ENCODE data around the gene CHD5.

CHD5 gene

DNA sequence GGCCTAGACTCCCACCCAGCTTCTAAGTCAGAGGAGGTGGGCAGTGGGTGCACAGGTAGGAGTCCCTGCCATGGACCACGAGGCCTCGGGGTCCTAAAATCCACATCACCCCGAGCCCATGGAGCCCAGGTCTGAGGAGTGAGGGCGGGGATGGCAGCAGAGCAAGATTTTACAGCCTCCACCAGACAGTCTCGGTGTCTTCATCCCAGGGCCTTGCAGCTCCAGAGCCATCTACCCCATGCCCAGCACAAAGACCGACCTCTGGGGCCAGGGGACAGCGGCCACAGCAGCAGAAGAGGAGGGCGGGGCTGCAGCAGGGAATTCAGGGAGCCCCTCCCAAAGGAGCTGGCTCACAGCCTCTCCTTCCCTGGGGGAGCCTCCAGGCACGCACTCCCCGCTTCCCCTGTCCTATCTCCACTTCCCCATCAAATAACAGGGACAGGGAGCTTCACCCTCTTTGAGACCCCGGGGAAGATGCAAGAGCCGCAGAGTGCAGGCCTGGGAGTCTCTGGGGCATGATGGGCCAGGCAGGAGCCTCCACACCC, 14.6 kb downstream of the CHD5 start:
- no peak overlapping the region for H3K14ac ChIP-seq (ENCODE audit: low read length in 2 of 2)

DNA sequence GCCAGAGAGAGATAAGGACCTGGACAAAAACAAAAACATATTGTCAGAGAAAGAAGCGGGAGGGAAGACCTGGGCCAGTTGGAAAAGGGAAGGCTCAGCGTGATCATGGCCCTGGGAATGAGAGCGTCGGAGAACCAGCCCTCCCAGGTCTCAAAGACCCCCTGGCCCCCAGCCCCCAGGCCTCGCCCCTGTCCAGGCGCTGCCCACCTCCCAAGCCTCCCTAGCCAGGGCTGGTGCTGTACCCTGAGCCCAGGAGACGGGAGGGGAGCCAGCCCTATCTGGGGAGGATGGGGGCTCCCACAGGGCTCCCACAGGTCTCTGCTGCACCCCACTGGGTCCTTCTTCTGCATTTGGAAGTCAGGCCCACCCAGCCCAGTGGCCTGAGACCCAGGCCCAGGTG, 15.1 kb downstream of the CHD5 start:
- no peak overlapping the region for H3K4ac ChIP-seq (ENCODE audit: low read depth in 1 of 2, low read length in 2 of 2)
- no peaks in the 10 kb centered on the region for H3K36me3 ChIP-seq (ENCODE audit: control insufficient read depth in 1 of 2, insufficient read depth in 2 of 2, low read depth in 1 of 2, low read length in 2 of 2)
- no peak overlapping the region for H2BK5ac ChIP-seq (ENCODE audit: low read depth, low read length, poor library complexity, severe bottlenecking)
- H3K14ac ChIP-seq (ENCODE audit: low read length in 2 of 2), result no peak overlapping the region
- no peak overlapping the region for H3K4me2 ChIP-seq (ENCODE audit: low read length, poor library complexity, severe bottlenecking)
- DNase-seq, result no peak
- no peak overlapping the region for H4K8ac ChIP-seq (ENCODE audit: low read length)
- H2BK15ac ChIP-seq (ENCODE audit: low read depth, poor library complexity, severe bottlenecking), result no peak overlapping the region
- H3K4me1 ChIP-seq (ENCODE audit: control insufficient read depth, insufficient read depth, low read depth, low read length), result peaks cover 2% of the 10 kb centered on the region
- no peak overlapping the region for H3K27ac ChIP-seq (ENCODE audit: low read length, poor library complexity, severe bottlenecking)
- no peak overlapping the region for H3K23ac ChIP-seq (ENCODE audit: low read length in 2 of 2)
- H2AK5ac ChIP-seq (ENCODE audit: low read length, severe bottlenecking), result no peak overlapping the region
- H3K79me1 ChIP-seq (replicated peaks; ENCODE audit: low read length, poor library complexity, severe bottlenecking), result no peaks in the 10 kb centered on the region
- H3K27me3 ChIP-seq (ENCODE audit: control insufficient read depth in 1 of 2, insufficient read depth in 1 of 2, low read length in 2 of 2), result peaks cover 65 to 80% of the 10 kb centered on the region in 2 experiments
- H2AFZ ChIP-seq (ENCODE audit: low read depth, low read length), result no peak overlapping the region
- H3K18ac ChIP-seq (ENCODE audit: low read depth in 1 of 2, low read length in 2 of 2), result no peak overlapping the region
- 83% methylated on average over 7 of the region's 7 CpGs for WGBS
- H3K4me3 ChIP-seq (ENCODE audit: insufficient read depth in 1 of 2, low read depth in 1 of 2, low read length in 2 of 2), result no peak overlapping the region
- H3K9ac ChIP-seq (ENCODE audit: low read length), result no peak overlapping the region
- no peak overlapping the region for H2BK12ac ChIP-seq (ENCODE audit: low read length in 2 of 2)
- H4K91ac ChIP-seq (ENCODE audit: low read length), result no peak overlapping the region
- H2BK120ac ChIP-seq (ENCODE audit: low read depth, low read length), result no peak overlapping the region
- H3K9me3 ChIP-seq (ENCODE audit: control insufficient read depth, low read length), result no peaks in the 10 kb centered on the region

More for the DNA sequence above, 14.6 kb downstream of the CHD5 start:
- Histone ChIP-seq H3K9ac (ENCODE audit: low read length) (no peak overlapping the region), H3K4me1 (ENCODE audit: control insufficient read depth, insufficient read depth, low read depth, low read length) (peaks cover 2% of the 10 kb centered on the region), H2AK5ac (ENCODE audit: low read length, severe bottlenecking) (no peak overlapping the region), H3K4me3 (ENCODE audit: insufficient read depth in 1 of 2, low read depth in 1 of 2, low read length in 2 of 2) (no peak overlapping the region), H3K27me3 (ENCODE audit: control insufficient read depth in 1 of 2, insufficient read depth in 1 of 2, low read length in 2 of 2) (peaks cover 64 to 82% of the 10 kb centered on the region in 2 experiments), H3K18ac (ENCODE audit: low read depth in 1 of 2, low read length in 2 of 2) (no peak overlapping the region), H2BK12ac (ENCODE audit: low read length in 2 of 2) (no peak overlapping the region), H2BK5ac (ENCODE audit: low read depth, low read length, poor library complexity, severe bottlenecking) (no peak overlapping the region), H3K79me1 (replicated peaks; ENCODE audit: low read length, poor library complexity, severe bottlenecking) (no peaks in the 10 kb centered on the region), H3K9me3 (ENCODE audit: control insufficient read depth, low read length) (no peaks in the 10 kb centered on the region), H3K36me3 (ENCODE audit: control insufficient read depth in 1 of 2, insufficient read depth in 2 of 2, low read depth in 1 of 2, low read length in 2 of 2) (no peaks in the 10 kb centered on the region), H3K4ac (ENCODE audit: low read depth in 1 of 2, low read length in 2 of 2) (no peak overlapping the region), H4K91ac (ENCODE audit: low read length) (no peak overlapping the region), H3K23ac (ENCODE audit: low read length in 2 of 2) (no peak overlapping the region), H3K27ac (ENCODE audit: low read length, poor library complexity, severe bottlenecking) (no peak overlapping the region), H4K8ac (ENCODE audit: low read length) (no peak overlapping the region), H2BK120ac (ENCODE audit: low read depth, low read length) (no peak overlapping the region), H2BK15ac (ENCODE audit: low read depth, poor library complexity, severe bottlenecking) (no peak overlapping the region), H3K4me2 (ENCODE audit: low read length, poor library complexity, severe bottlenecking) (no peak overlapping the region), H2AFZ (ENCODE audit: low read depth, low read length) (no peak overlapping the region)
- WGBS, result 70% methylated on average over 12 of the region's 12 CpGs
- DNase-seq, result no peak

- H3K4ac ChIP-seq (ENCODE audit: low read depth in 1 of 2, low read length in 2 of 2), result no peak overlapping the region
- no peaks in the 10 kb centered on the region for H3K36me3 ChIP-seq (ENCODE audit: control insufficient read depth in 1 of 2, insufficient read depth in 2 of 2, low read depth in 1 of 2, low read length in 2 of 2)
- peaks cover 66 to 78% of the 10 kb centered on the region in 2 experiments for H3K27me3 ChIP-seq (ENCODE audit: control insufficient read depth in 1 of 2, insufficient read depth in 1 of 2, low read length in 2 of 2)
- H3K9me3 ChIP-seq (ENCODE audit: control insufficient read depth, low read length), result no peaks in the 10 kb centered on the region
- H3K27ac ChIP-seq (ENCODE audit: low read length, poor library complexity, severe bottlenecking), result no peak overlapping the region
- no peak overlapping the region for H2AK5ac ChIP-seq (ENCODE audit: low read length, severe bottlenecking)
- 86% methylated on average over 19 of the region's 19 CpGs for WGBS
- DNase-seq, result no peak
- H2BK120ac ChIP-seq (ENCODE audit: low read depth, low read length), result no peak overlapping the region
- peaks cover 2% of the 10 kb centered on the region for H3K4me1 ChIP-seq (ENCODE audit: control insufficient read depth, insufficient read depth, low read depth, low read length)
- no peak overlapping the region for H4K91ac ChIP-seq (ENCODE audit: low read length)
- H2BK5ac ChIP-seq (ENCODE audit: low read depth, low read length, poor library complexity, severe bottlenecking), result no peak overlapping the region
- no peak overlapping the region for H3K4me3 ChIP-seq (ENCODE audit: insufficient read depth in 1 of 2, low read depth in 1 of 2, low read length in 2 of 2)
- H3K79me1 ChIP-seq (replicated peaks; ENCODE audit: low read length, poor library complexity, severe bottlenecking), result no peaks in the 10 kb centered on the region
- no peak overlapping the region for H3K4me2 ChIP-seq (ENCODE audit: low read length, poor library complexity, severe bottlenecking)
- no peak overlapping the region for H3K14ac ChIP-seq (ENCODE audit: low read length in 2 of 2)
- H3K18ac ChIP-seq (ENCODE audit: low read depth in 1 of 2, low read length in 2 of 2), result no peak overlapping the region
- no peak overlapping the region for H3K23ac ChIP-seq (ENCODE audit: low read length in 2 of 2)
- no peak overlapping the region for H2BK12ac ChIP-seq (ENCODE audit: low read length in 2 of 2)
- no peak overlapping the region for H3K9ac ChIP-seq (ENCODE audit: low read length)
- no peak overlapping the region for H2AFZ ChIP-seq (ENCODE audit: low read depth, low read length)
- H2BK15ac ChIP-seq (ENCODE audit: low read depth, poor library complexity, severe bottlenecking), result no peak overlapping the region
- H4K8ac ChIP-seq (ENCODE audit: low read length), result no peak overlapping the region
These were observed 16.0 kb downstream of the CHD5 start for GRCh38 chr1:6163973-6164617.

DNA sequence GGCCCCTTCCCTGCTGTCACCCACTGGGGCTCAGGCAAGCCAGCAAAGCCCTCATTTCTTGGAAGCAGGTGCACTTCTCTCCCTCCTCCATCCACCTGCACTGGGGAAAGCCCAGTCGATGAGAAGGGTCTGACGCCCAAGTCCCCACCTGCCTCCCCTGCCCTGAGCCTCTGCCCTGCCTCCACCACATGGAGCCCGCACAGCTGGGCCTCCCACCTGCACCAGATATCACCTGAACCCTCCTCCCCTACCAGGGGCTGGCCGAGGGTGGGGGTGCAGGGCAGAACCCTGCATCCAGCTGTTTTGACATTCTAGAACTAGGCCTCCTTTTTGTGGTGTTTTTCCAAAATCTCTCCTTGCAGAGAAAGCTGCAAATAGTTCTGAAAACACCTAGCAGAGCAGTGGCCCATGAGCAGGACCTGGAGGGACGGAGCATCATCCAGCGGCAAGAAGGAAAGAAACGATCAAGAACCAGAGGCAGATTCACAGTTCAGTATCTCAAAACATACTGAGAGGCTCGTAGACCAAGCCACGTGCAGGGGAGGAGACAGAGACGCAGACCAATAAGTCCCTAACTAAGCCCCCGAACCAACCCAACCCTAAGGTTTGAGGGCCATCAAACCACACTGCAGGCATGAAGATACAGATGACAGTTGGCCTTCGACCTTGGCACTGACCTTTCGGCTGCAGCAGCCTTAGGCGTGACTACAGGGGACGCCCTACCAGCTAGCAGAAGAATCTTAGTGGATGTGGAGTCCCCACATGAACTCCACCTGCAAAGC, 16.7 kb downstream of the CHD5 start:
- Histone ChIP-seq H3K14ac (ENCODE audit: low read length in 2 of 2) (no peak overlapping the region), H2BK5ac (ENCODE audit: low read depth, low read length, poor library complexity, severe bottlenecking) (no peak overlapping the region), H4K8ac (ENCODE audit: low read length) (no peak overlapping the region), H3K4me3 (ENCODE audit: insufficient read depth in 1 of 2, low read depth in 1 of 2, low read length in 2 of 2) (no peak overlapping the region), H3K27me3 (ENCODE audit: control insufficient read depth in 1 of 2, insufficient read depth in 1 of 2, low read length in 2 of 2) (peaks cover 64 to 74% of the 10 kb centered on the region in 2 experiments), H2BK12ac (ENCODE audit: low read length in 2 of 2) (no peak overlapping the region), H3K27ac (ENCODE audit: low read length, poor library complexity, severe bottlenecking) (no peak overlapping the region), H4K91ac (ENCODE audit: low read length) (no peak overlapping the region), H2BK15ac (ENCODE audit: low read depth, poor library complexity, severe bottlenecking) (no peak overlapping the region), H3K4me2 (ENCODE audit: low read length, poor library complexity, severe bottlenecking) (no peak overlapping the region), H3K4ac (ENCODE audit: low read depth in 1 of 2, low read length in 2 of 2) (no peak overlapping the region), H3K36me3 (ENCODE audit: control insufficient read depth in 1 of 2, insufficient read depth in 2 of 2, low read depth in 1 of 2, low read length in 2 of 2) (no peaks in the 10 kb centered on the region), H3K18ac (ENCODE audit: low read depth in 1 of 2, low read length in 2 of 2) (no peak overlapping the region), H3K9me3 (ENCODE audit: control insufficient read depth, low read length) (no peaks in the 10 kb centered on the region), H3K79me1 (replicated peaks; ENCODE audit: low read length, poor library complexity, severe bottlenecking) (no peaks in the 10 kb centered on the region), H3K4me1 (ENCODE audit: control insufficient read depth, insufficient read depth, low read depth, low read length) (peaks cover 2% of the 10 kb centered on the region), H2AFZ (ENCODE audit: low read depth, low read length) (no peak overlapping the region), H3K23ac (ENCODE audit: low read length in 2 of 2) (no peak overlapping the region), H2AK5ac (ENCODE audit: low read length, severe bottlenecking) (no peak overlapping the region), H2BK120ac (ENCODE audit: low read depth, low read length) (no peak overlapping the region), H3K9ac (ENCODE audit: low read length) (no peak overlapping the region)
- no peak for DNase-seq
- WGBS, result 80% methylated on average over 15 of the region's 15 CpGs
